HepG2 (cell line): ENCODE results near the gene STMN1. TPM values are rescaled to one million over a fixed set of nuclear protein-coding genes. Genes with fewer than 3 reads are reported as not detected.

Source experiments
- AKNA ChIP-seq: sonication (generic); formaldehyde crosslinking; IDR thresholded peaks from 2 replicates; pipeline ENCODE4 v1.4.0; 2020; ENCODE audit warnings: missing genetic modification reagents, borderline replicate concordance
- GTF3A ChIP-seq: sonication (generic); formaldehyde crosslinking; conservative IDR thresholded peaks from 2 replicates; pipeline ENCODE4 v1.4.0; 2020; ENCODE audit warnings: mild to moderate bottlenecking, missing genetic modification reagents
- MXD3 ChIP-seq: IDR thresholded peaks from 2 replicates; pipeline ENCODE4 v1.6.1; 2016; ENCODE audit warnings: mild to moderate bottlenecking, missing biosample characterization, missing genetic modification reagents
- POLR2A ChIP-seq, 2 experiments: IDR thresholded peaks; 2 replicates each; pipeline ENCODE4 v1.6.1; 2011; ENCODE audit warnings: low read depth in 2 of 2, low read length in 2 of 2, mild to moderate bottlenecking in 1 of 2, moderate library complexity in 1 of 2; ENCODE audit not compliant: insufficient read depth in 1 of 2
- TFDP2 ChIP-seq: sonication (generic); formaldehyde crosslinking; IDR thresholded peaks from 2 replicates; pipeline ENCODE4 v1.4.0; 2020; ENCODE audit warnings: missing genetic modification reagents
- ZBTB10 ChIP-seq: sonication (generic); formaldehyde crosslinking; IDR thresholded peaks from 2 replicates; pipeline ENCODE4 v1.4.0; 2020; ENCODE audit warnings: missing genetic modification reagents, borderline replicate concordance
- ZBTB43 ChIP-seq: sonication (generic); formaldehyde crosslinking; conservative IDR thresholded peaks from 2 replicates; pipeline ENCODE4 v1.4.0; 2020; ENCODE audit warnings: missing genetic modification reagents
- ZMYM2 ChIP-seq: sonication (generic); formaldehyde crosslinking; IDR thresholded peaks from 2 replicates; pipeline ENCODE4 v1.8.0; 2022; ENCODE audit warnings: mild to moderate bottlenecking, missing genetic modification reagents
- ZNF234 ChIP-seq: sonication (generic); formaldehyde crosslinking; conservative IDR thresholded peaks from 2 replicates; pipeline ENCODE4 v1.5.1; 2020; ENCODE audit warnings: mild to moderate bottlenecking, missing genetic modification reagents
- ZNF251 ChIP-seq: sonication (generic); formaldehyde crosslinking; IDR thresholded peaks from 2 replicates; pipeline ENCODE4 v1.9.0; 2021; ENCODE audit warnings: mild to moderate bottlenecking, missing genetic modification reagents
- ZNF275 ChIP-seq: sonication (generic); formaldehyde crosslinking; IDR thresholded peaks from 2 replicates; pipeline ENCODE4 v1.8.0; 2022; ENCODE audit warnings: missing genetic modification reagents, mild to moderate bottlenecking, inconsistent platforms, borderline replicate concordance
- ZNF710 ChIP-seq: sonication (generic); formaldehyde crosslinking; IDR thresholded peaks from 2 replicates; pipeline ENCODE4 v1.5.0; 2020; ENCODE audit warnings: mild to moderate bottlenecking, missing genetic modification reagents, borderline replicate concordance
- ZNF768 ChIP-seq: sonication (generic); formaldehyde crosslinking; IDR thresholded peaks from 2 replicates; pipeline ENCODE4 v1.4.0; 2020; ENCODE audit warnings: missing genetic modification reagents
- polyA plus RNA-seq, 8 experiments: library from polyadenylated mRNA; depleted of rRNA in 3 of 8; stranded (reverse) in 7 of 8; unstranded in 1 of 8; fragments of >200 nt; fragmentation: Illumina TruSeq in 4 of 8; extraction: Trizol in 4 of 8; gene quantifications; 2 replicates each; pipeline versions ENCODE4 v1.2.1 to v1.2.3, GENCODE V29; 2011 to 2016; ENCODE audit warnings: low read depth in 4 of 8, missing spikeins in 1 of 8, mixed read lengths in 1 of 8; ENCODE audit not compliant: insufficient read depth in 1 of 8
- total RNA-seq, 5 experiments: library from RNA; depleted of rRNA; stranded (reverse); fragments of >200 nt; fragmentation: Illumina TruSeq; extraction: Trizol; gene quantifications; 2 replicates each; pipeline ENCODE4 v1.2.3, GENCODE V29; 2016; ENCODE audit warnings: low read depth in 1 of 5

Gene STMN1
- total and polyA plus RNA-seq, 2 of the 13 experiments (the other 11 are each of a cell fraction or from before 2014, with no cell fraction given): 45.9 to 409 TPM

GRCh38 chr1:25875154-25875855 lies 30.9 kb downstream of the STMN1 start, which contains the start of gene PAQR7 (continued):
- TF ChIP-seq AKNA (CRISPR knock-in tag) (peak; percentile 68; the same call in 1 of the 2 replicates), ZNF234 (peak; percentile 89; the same call in 1 of the 2 replicates), ZNF275 (CRISPR knock-in tag) (peak; percentile 66; the same call in 1 of the 2 replicates), POLR2A (IDR thresholded peaks at IDR 0.05; ENCODE audit: insufficient read depth in 1 of 2, low read depth in 2 of 2, low read length in 2 of 2) (peak in 1 of 2 experiments; percentile 60; a peak in 3 of 4 replicates), GTF3A (CRISPR knock-in tag) (peak; percentile 76; the same call in 1 of the 2 replicates), TFDP2 (CRISPR knock-in tag) (peak; percentile 95), ZNF768 (peak; percentile 69), ZMYM2 (CRISPR knock-in tag) (peak; percentile 27; the same call in 1 of the 2 replicates), ZNF710 (0 out of 2 replicates have a peak, but pooled peaks have one; percentile 6), ZBTB43 (CRISPR knock-in tag) (peak; percentile 52; the same call in 1 of the 2 replicates), MXD3 (CRISPR knock-in tag) (peak; percentile 91), ZNF251 (CRISPR knock-in tag) (peak; percentile 89; the same call in 1 of the 2 replicates), ZBTB10 (peak; percentile 66; the same call in 1 of the 2 replicates)
